CD4-positive, alpha-beta T cell treated with Interleukin-21 for 1 hour (primary cell): ENCODE results near the gene PCDHGB1.
"Not testable (repeated sequence)": the region's sequence is repeated elsewhere in the genome, so short reads cannot be mapped to it uniquely, and the experiment has no call there.

Experiments
- DNase-seq: peaks from one replicate; pipeline ENCODE4 v3.0.0-alpha.2; 2020

PCDHGB1 gene

DNA sequence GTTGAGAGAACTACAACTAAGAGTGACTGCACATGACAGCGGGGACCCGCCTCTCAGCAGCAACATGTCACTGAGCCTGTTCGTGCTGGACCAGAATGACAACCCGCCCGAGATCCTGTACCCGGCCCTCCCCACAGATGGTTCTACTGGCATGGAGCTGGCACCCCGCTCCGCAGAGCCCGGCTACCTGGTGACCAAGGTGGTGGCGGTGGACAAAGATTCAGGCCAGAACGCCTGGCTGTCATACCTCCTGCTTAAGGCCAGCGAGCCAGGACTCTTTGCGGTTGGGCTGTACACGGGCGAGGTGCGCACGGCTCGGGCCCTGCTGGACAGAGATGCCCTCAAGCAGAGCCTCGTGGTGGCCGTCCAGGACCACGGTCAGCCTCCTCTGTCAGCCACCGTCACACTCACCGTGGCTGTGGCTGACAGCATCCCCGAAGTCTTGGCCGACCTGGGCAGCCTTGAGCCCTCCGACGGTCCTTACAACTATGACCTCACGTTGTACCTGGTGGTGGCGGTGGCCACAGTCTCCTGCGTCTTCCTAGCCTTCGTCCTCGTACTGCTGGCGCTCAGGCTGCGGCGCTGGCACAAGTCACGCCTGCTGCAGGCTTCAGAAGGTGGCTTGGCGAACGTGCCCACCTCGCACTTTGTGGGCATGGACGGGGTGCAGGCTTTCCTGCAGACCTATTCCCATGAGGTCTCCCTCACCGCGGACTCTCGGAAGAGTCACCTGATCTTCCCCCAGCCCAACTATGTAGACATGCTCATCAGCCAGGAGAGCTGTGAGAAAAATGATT lies 34.8 kb downstream of the PCDHGB1 start:
- DNase-seq = no peak

DNA sequence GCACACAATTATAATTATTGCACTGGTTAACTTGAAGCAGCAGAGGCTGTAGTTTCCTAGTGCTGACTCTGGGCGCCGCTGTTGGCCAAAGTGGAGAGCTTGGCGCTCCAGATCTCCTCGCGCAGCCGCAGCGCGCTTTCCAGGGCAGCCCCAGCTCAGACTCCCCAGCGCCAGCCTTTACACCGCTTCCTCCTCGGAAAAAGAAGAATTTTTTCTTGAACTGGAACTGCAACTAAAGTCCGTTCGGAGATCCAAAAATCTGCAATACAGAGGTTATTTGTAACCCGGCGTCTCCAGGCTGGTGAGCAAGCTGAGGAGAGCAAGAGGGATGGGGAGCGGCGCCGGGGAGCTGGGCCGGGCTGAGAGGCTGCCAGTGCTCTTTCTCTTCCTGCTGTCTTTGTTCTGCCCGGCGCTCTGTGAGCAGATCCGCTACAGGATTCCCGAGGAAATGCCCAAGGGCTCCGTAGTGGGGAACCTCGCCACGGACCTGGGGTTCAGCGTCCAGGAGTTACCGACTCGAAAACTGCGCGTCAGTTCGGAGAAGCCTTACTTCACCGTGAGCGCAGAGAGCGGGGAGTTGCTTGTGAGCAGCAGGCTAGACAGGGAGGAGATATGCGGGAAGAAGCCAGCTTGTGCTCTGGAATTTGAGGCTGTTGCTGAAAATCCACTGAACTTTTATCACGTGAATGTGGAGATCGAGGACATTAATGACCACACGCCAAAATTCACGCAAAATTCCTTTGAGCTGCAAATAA lies 37.8 kb downstream of the PCDHGB1 start, which contains the start of gene PCDHGB4:
Gene PCDHGB4 (plus strand): TSS at position 142 of the 755 bp plus-strand sequence. CDS start 187 bp downstream, at position 329.
- peak; percentile 28 for DNase-seq

DNA sequence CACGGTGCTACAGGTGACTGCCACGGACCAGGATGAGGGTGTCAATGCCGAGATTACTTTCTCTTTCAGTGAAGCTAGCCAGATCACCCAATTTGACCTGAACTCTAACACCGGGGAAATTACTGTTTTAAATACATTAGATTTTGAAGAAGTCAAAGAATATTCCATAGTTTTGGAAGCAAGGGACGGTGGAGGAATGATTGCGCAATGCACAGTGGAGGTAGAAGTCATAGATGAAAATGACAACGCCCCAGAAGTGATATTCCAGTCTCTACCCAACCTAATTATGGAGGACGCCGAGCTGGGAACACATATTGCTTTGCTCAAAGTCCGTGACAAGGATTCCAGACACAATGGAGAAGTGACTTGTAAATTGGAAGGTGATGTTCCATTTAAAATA lies 38.8 kb downstream of the PCDHGB1 start:
- no peak for DNase-seq

DNA sequence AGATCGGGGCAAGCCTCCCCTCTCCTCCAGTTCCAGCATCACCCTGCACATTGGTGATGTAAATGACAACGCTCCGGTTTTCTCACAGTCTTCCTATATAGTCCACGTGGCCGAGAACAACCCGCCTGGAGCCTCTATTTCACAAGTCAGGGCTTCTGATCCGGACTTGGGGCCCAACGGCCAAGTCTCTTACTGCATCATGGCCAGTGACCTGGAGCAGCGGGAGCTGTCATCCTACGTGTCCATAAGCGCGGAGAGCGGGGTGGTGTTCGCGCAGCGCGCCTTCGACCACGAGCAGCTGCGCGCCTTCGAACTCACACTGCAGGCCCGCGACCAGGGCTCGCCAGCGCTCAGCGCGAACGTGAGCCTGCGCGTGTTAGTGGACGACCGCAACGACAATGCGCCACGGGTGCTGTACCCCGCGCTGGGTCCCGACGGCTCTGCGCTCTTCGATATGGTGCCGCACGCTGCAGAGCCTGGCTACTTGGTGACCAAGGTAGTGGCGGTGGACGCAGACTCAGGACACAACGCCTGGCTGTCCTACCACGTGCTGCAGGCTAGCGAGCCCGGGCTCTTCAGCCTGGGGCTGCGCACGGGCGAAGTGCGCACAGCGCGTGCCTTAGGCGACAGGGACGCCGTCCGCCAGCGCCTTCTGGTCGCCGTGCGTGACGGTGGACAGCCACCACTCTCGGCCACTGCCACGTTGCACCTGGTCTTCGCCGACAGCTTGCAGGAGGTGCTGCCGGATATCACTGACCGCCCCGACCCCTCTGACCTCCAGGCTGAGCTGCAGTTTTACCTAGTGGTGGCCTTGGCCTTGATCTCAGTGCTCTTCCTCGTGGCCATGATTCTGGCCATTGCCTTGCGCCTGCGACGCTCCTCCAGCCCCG lies 39.5 kb downstream of the PCDHGB1 start:
- DNase-seq = no peak

DNA sequence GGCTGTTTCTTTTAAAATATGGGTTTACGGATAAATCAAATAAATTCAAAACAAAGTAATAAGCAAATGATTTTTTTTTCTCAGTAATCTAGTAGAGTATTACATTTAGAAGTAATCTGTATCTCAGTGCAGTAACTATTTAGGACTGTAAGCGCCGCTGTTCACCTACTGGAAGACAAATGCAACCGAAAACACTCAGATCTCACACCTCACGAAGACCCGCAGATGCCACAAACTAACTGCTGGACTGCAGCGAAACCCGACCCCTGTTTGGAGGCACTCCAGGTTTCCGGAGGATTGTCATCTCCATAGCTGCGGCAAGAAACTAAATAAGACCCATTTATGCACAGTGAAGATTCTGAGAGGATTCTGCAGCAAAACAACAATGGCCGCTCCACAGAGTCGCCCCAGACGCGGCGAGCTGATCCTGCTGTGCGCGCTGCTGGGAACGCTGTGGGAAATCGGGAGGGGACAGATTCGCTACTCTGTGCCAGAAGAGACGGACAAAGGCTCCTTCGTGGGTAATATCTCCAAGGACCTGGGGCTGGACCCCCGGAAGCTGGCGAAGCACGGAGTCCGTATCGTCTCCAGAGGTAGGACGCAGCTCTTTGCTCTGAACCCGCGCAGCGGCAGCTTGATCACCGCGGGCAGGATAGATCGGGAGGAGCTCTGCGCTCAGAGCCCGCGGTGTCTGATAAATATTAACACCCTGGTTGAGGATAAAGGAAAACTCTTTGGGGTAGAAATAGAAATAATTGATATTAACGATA lies 42.7 kb downstream of the PCDHGB1 start, which contains the start of gene PCDHGA8:
Gene PCDHGA8 (plus strand): TSS at position 205 of the 770 bp plus-strand sequence. CDS start 181 bp downstream, at position 386.
- no peak for DNase-seq

DNA sequence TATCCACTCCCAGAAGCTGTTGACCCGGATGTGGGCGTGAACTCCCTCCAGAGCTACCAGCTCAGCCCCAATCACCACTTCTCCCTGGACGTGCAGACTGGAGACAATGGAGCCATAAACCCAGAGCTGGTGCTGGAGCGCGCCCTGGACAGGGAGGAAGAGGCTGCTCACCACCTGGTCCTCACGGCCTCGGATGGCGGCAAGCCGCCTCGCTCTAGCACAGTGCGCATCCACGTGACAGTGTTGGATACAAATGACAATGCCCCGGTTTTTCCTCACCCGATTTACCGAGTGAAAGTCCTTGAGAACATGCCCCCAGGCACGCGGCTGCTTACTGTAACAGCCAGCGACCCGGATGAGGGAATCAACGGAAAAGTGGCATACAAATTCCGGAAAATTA lies 43.4 kb downstream of the PCDHGB1 start:
- no peak for DNase-seq

DNA sequence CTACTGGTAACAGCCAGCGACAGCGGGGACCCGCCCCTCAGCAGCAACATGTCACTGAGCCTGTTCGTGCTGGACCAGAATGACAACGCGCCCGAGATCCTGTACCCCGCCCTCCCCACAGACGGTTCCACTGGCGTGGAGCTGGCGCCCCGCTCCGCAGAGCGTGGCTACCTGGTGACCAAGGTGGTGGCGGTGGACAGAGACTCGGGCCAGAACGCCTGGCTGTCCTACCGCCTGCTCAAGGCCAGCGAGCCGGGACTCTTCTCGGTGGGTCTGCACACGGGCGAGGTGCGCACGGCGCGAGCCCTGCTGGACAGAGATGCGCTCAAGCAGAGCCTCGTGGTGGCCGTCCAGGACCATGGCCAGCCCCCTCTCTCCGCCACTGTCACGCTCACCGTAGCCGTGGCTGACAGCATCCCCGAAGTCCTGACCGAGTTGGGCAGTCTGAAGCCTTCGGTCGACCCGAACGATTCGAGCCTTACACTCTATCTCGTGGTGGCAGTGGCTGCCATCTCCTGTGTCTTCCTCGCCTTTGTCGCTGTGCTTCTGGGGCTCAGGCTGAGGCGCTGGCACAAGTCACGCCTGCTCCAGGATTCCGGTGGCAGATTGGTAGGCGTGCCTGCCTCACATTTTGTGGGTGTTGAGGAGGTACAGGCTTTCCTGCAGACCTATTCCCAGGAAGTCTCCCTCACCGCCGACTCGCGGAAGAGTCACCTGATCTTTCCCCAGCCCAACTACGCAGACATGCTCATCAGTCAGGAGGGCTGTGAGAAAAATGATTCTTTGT lies 44.7 kb downstream of the PCDHGB1 start:
- not testable (repeated sequence) for DNase-seq

DNA sequence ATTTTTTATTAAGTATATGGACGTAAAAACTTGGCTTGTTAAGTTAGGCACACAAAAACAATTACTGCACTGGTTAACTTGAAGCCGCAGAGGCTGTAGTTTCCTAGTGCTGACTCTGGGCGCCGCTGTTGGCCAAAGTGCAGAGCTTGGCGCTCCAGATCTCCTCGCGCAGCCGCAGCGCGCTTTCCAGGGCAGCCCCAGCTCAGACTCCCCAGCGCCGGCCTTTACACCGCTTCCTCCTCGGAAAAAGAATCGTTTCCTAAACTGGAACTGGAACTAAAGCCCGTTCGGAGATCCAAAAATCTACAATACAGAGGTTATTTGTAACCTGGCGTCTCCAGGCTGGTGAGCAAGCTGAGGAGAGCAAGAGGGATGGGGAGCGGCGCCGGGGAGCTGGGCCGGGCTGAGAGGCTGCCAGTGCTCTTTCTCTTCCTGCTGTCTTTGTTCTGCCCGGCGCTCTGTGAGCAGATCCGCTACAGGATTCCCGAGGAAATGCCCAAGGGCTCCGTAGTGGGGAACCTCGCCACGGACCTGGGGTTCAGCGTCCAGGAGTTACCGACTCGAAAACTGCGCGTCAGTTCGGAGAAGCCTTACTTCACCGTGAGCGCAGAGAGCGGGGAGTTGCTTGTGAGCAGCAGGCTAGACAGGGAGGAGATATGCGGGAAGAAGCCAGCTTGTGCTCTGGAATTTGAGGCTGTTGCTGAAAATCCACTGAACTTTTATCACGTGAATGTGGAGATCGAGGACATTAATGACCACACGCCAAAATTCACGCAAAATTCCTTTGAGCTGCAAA lies 48.1 kb downstream of the PCDHGB1 start, which contains the start of gene PCDHGB5:
Gene PCDHGB5 (plus strand): TSS at position 192 of the 796 bp plus-strand sequence. CDS start 181 bp downstream, at position 373.
- peak; percentile 49 for DNase-seq

DNA sequence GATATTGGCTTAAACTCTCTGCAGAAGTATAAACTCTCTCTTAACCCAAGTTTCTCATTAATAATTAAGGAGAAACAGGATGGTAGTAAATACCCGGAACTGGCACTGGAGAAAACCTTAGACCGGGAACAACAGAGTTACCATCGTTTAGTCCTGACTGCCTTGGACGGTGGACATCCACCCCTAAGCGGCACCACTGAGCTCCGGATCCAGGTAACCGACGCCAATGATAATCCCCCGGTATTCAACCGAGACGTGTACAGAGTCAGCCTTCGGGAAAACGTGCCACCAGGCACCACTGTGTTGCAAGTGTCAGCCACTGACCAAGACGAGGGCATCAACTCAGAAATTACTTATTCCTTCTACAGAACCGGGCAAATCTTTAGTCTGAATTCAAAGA lies 48.7 kb downstream of the PCDHGB1 start:
- no peak for DNase-seq

DNA sequence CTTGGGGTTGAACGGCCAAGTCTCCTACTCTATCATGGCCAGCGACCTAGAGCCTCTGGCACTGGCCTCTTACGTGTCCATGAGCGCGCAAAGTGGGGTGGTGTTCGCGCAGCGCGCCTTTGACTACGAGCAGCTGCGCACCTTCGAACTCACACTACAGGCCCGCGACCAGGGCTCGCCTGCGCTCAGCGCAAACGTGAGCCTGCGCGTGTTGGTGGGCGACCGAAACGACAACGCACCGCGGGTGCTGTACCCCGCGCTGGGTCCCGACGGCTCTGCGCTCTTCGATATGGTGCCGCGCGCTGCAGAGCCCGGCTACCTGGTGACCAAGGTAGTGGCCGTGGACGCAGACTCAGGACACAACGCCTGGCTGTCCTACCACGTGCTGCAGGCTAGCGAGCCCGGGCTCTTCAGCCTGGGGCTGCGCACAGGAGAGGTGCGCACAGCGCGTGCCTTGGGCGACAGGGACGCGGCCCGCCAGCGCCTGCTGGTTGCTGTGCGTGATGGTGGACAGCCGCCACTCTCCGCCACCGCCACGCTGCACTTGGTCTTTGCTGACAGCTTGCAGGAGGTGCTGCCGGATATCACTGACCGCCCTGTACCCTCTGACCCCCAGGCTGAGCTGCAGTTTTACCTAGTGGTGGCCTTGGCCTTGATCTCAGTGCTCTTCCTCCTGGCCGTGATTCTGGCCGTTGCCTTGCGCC lies 49.8 kb downstream of the PCDHGB1 start:
- no peak for DNase-seq
